ENCODE measurements around the gene SLC4A11. TPM values are rescaled to one million over a fixed set of nuclear protein-coding genes. Genes with fewer than 3 reads are reported as not detected.

SLC4A11 gene
- total and polyA plus RNA-seq, 10 of the 15 experiments (the other 5 are each of a cell fraction or from before 2014, with no cell fraction given) = 0.07 to 2.3 (median 1.1) TPM

GRCh38 chr20:3262566-3262965, 23.6 kb upstream of the SLC4A11 start:
- H4K20me1 ChIP-seq (ENCODE audit: control insufficient read depth, insufficient read depth) = no peaks in the 10 kb centered on the region
- H3K4me3 ChIP-seq = no peak overlapping the region
- H3K4me2 ChIP-seq (ENCODE audit: control insufficient read depth, insufficient read depth) = no peak overlapping the region
- H3K9ac ChIP-seq (ENCODE audit: control insufficient read depth, insufficient read depth, low read length) = no peak overlapping the region
- no peak overlapping the region for H3K27ac ChIP-seq (ENCODE audit: control insufficient read depth, insufficient read depth)
- SMC1A ChIA-PET (ENCODE audit: uncharacterized antibody, unreplicated experiment) = interaction anchor here (0.7 kb wide), 1 partner anchor 352 kb away, joined by 3 read pairs; no protein-coding TSS in a partner anchor
- FAIRE-seq (no peak), DNase-seq (ENCODE audit: low read depth, low spot score) (no peak), ATAC-seq (no peak)
- intact Hi-C loops (cut with micrococcal nuclease; ENCODE audit: unreplicated experiment) (no loop called here), in situ Hi-C loops (cut with MboI) (no loop called here)
- RAD21 ChIA-PET (ENCODE audit: unreplicated experiment) = interaction anchor here (0.6 kb wide), 1 partner anchor 15 kb away, joined by 3 read pairs; no protein-coding TSS in a partner anchor
- CTCF ChIA-PET = interaction anchor here (1.1 kb wide), 1 partner anchor 44 kb away, joined by 3 read pairs; no protein-coding TSS in a partner anchor
- BruUV-seq (replicated peaks) = no TSS peak
- H3K9me3 ChIP-seq (replicated peaks; ENCODE audit: control insufficient read depth, insufficient read depth, low read length) = no peaks in the 10 kb centered on the region
- no peaks in the 10 kb centered on the region for H3K27me3 ChIP-seq (replicated peaks in 1 of 2; ENCODE audit: control insufficient read depth in 2 of 2, insufficient read depth in 2 of 2, low read length in 1 of 2)
- TF ChIP-seq NBN (IDR thresholded peaks at IDR 0.05) (no peak), BRCA1 (IDR thresholded peaks at IDR 0.05; ENCODE audit: low read depth, low read length) (no peak), ZBTB11 (CRISPR knock-in tag; IDR thresholded peaks at IDR 0.05) (no peak), IRF4 (IDR thresholded peaks at IDR 0.05; ENCODE audit: low read depth, low read length) (no peak), JUND (IDR thresholded peaks at IDR 0.05; ENCODE audit: low read depth, low read length) (no peak), GABPA (IDR thresholded peaks at IDR 0.05; ENCODE audit: low read depth) (no peak), NR2C1 (IDR thresholded peaks at IDR 0.05) (no peak), STAT1 (conservative IDR thresholded peaks at IDR 0.05) (no peak), ZNF274 (IDR thresholded peaks at IDR 0.05; ENCODE audit: insufficient read depth, insufficient read length) (no peak), HDAC2 (IDR thresholded peaks at IDR 0.05) (no peak), POLR2A (IDR thresholded peaks at IDR 0.05; ENCODE audit: low read depth, low read length) (no peak), KLF5 (IDR thresholded peaks at IDR 0.05; ENCODE audit: partially characterized antibody) (no peak)
- H3K4me1 ChIP-seq (ENCODE audit: control insufficient read depth, insufficient read depth, low read length) = no peaks in the 10 kb centered on the region
- no peaks in the 10 kb centered on the region for H3K79me2 ChIP-seq (ENCODE audit: control insufficient read depth, insufficient read depth, low read length)
- no peaks in the 10 kb centered on the region for H3K36me3 ChIP-seq (ENCODE audit: control insufficient read depth in 2 of 2, insufficient read depth in 2 of 2, low read length in 1 of 2)
- POLR2A ChIA-PET = no interaction called here
- no peak overlapping the region for H2AFZ ChIP-seq (ENCODE audit: control insufficient read depth, low read depth, low read length)

All from GM12878 (cell line).